IMR-90 (cell line): ENCODE data around the gene FSTL5. TPM values are rescaled to one million over a fixed set of nuclear protein-coding genes. Genes with fewer than 3 reads are reported as not detected.
A peak's percentile ranks its signal among the peaks of the same experiment; 100 is the strongest.

Source experiments
- ATAC-seq: fragments of 200-7000 bp; cut with Tn5 transposase; 2 replicates; pipeline ENCODE4 v1.9.1; 2020; ENCODE audit warnings: low read depth, mild to moderate bottlenecking, moderate library complexity
- BruUV-seq: library from RNA; stranded (reverse); fragments of 400-500 nt; replicated peaks from 2 replicates; lab custom pipeline; 2021; lab: Mats Ljungman, UMichigan
- CTCF ChIA-PET: fragments of 300-600 bp; formaldehyde crosslinking; extraction: SDS; loops from one replicate; lab custom pipeline; 2021; ENCODE audit warnings: antibody characterized with exemption; lab: Yijun Ruan, JAX
- POLR2A ChIA-PET: fragments of 300-600 bp; sonication (Branson Sonifier 250); formaldehyde crosslinking; loops from one replicate; lab custom pipeline; 2022; ENCODE audit warnings: antibody characterized with exemption; ENCODE audit not compliant: unreplicated experiment; lab: Charles Lee
- DNase-seq: peaks from one replicate; pipeline ENCODE4 v3.0.0; 2013
- H2AFZ ChIP-seq: replicated peaks from 2 replicates; pipeline ENCODE3; 2013; ENCODE audit warnings: low read length, mild to moderate bottlenecking; ENCODE audit not compliant: poor library complexity
- H2AK5ac ChIP-seq: 2 replicates; pipeline ENCODE4 v1.6.1; 2013; ENCODE audit warnings: low read depth, low read length, inconsistent platforms
- H2AK9ac ChIP-seq: replicated peaks from 2 replicates; pipeline ENCODE3; 2013; ENCODE audit warnings: mild to moderate bottlenecking, low read depth, low read length, moderate library complexity; ENCODE audit not compliant: poor library complexity
- H2BK120ac ChIP-seq: 2 replicates; pipeline ENCODE4 v1.6.1; 2013; ENCODE audit warnings: low read depth, low read length, inconsistent platforms
- H2BK15ac ChIP-seq: 3 replicates; pipeline ENCODE4 v1.6.1; 2013; ENCODE audit warnings: low read depth, low read length, inconsistent platforms
- H2BK20ac ChIP-seq: 2 replicates; pipeline ENCODE4 v1.6.1; 2013; ENCODE audit warnings: low read depth, mild to moderate bottlenecking, inconsistent platforms, low read length, moderate library complexity
- H2BK5ac ChIP-seq: 2 replicates; pipeline ENCODE4 v1.6.1; 2013; ENCODE audit warnings: mild to moderate bottlenecking, low read depth, low read length, inconsistent platforms; ENCODE audit not compliant: poor library complexity, severe bottlenecking
- H3K14ac ChIP-seq: replicated peaks from 2 replicates; pipeline ENCODE4 v1.6.1; 2013; ENCODE audit warnings: low read depth, low read length, inconsistent platforms
- H3K18ac ChIP-seq: 2 replicates; pipeline ENCODE4 v1.6.1; 2013; ENCODE audit warnings: low read depth, low read length, control low read depth
- H3K23ac ChIP-seq: 2 replicates; pipeline ENCODE4 v1.6.1; 2013; ENCODE audit warnings: low read depth, low read length, inconsistent platforms
- H3K27ac ChIP-seq: 2 replicates; pipeline ENCODE4 v1.5.1; 2013; ENCODE audit warnings: mild to moderate bottlenecking, control low read depth, low read length; ENCODE audit not compliant: insufficient read depth
- H3K27me3 ChIP-seq: 2 replicates; pipeline ENCODE4 v1.6.1; 2013; ENCODE audit warnings: low read length; ENCODE audit not compliant: control insufficient read depth, insufficient read depth
- H3K36me3 ChIP-seq: 2 replicates; pipeline ENCODE4 v1.6.1; 2013; ENCODE audit warnings: low read length, mixed read lengths; ENCODE audit not compliant: control insufficient read depth, insufficient read depth
- H3K4ac ChIP-seq: 2 replicates; pipeline ENCODE4 v1.6.1; 2013; ENCODE audit warnings: low read depth, low read length, inconsistent platforms
- H3K4me1 ChIP-seq: 2 replicates; pipeline ENCODE4 v1.6.1; 2013; ENCODE audit warnings: low read length, mixed read lengths; ENCODE audit not compliant: control insufficient read depth, insufficient read depth
- H3K4me2 ChIP-seq: 2 replicates; pipeline ENCODE4 v1.6.1; 2013; ENCODE audit warnings: low read depth, mild to moderate bottlenecking, control low read depth, low read length, moderate library complexity
- H3K4me3 ChIP-seq: 2 replicates; pipeline ENCODE4 v1.5.1; 2013; ENCODE audit warnings: low read depth, mild to moderate bottlenecking, control low read depth, low read length, moderate library complexity; ENCODE audit not compliant: insufficient read depth
- H3K56ac ChIP-seq: 2 replicates; pipeline ENCODE4 v1.6.1; 2013; ENCODE audit warnings: low read length, inconsistent platforms; ENCODE audit not compliant: insufficient read depth; ENCODE audit errors: extremely low read depth
- H3K79me1 ChIP-seq, 2 experiments: 2 replicates each; pipeline ENCODE4 v1.6.1; 2013; ENCODE audit warnings: low read length in 2 of 2, inconsistent platforms in 1 of 2, low read depth in 1 of 2
- H3K9ac ChIP-seq: 2 replicates; pipeline ENCODE4 v1.6.1; 2013; ENCODE audit warnings: low read depth, low read length, control low read depth
- H3K9me1 ChIP-seq: 2 replicates; pipeline ENCODE4 v1.6.1; 2013; ENCODE audit warnings: low read length, inconsistent platforms; ENCODE audit not compliant: insufficient read depth
- H3K9me3 ChIP-seq: 2 replicates; pipeline ENCODE4 v1.6.1; 2013; ENCODE audit warnings: low read length; ENCODE audit not compliant: control insufficient read depth, insufficient read depth
- H4K20me1 ChIP-seq: 2 replicates; pipeline ENCODE4 v1.6.1; 2013; ENCODE audit warnings: low read length, inconsistent platforms; ENCODE audit not compliant: insufficient read depth
- H4K5ac ChIP-seq: 2 replicates; pipeline ENCODE4 v1.6.1; 2013; ENCODE audit warnings: mild to moderate bottlenecking, low read depth, low read length, control low read depth
- H4K8ac ChIP-seq, 2 experiments: 2 replicates each; pipeline ENCODE4 v1.6.1; 2013; ENCODE audit warnings: low read depth in 2 of 2, low read length in 2 of 2, control low read depth in 1 of 2, inconsistent platforms in 1 of 2
- H4K91ac ChIP-seq: 2 replicates; pipeline ENCODE4 v1.6.1; 2013; ENCODE audit warnings: low read depth, low read length, inconsistent platforms; ENCODE audit not compliant: insufficient read depth
- BHLHE40 ChIP-seq: fragments of 150-350 bp; IDR thresholded peaks from 2 replicates; pipeline ENCODE4 v1.6.1; 2016; ENCODE audit warnings: mild to moderate bottlenecking, low read depth, low read length
- CEBPB ChIP-seq: IDR thresholded peaks from 2 replicates; pipeline ENCODE4 v1.6.1; 2012; ENCODE audit warnings: low read depth, low read length, improper control_type of control experiment
- FOS ChIP-seq: fragments of 150-350 bp; IDR thresholded peaks from 2 replicates; pipeline ENCODE4 v1.6.1; 2016; ENCODE audit warnings: low read depth, low read length
- MAZ ChIP-seq: IDR thresholded peaks from 2 replicates; pipeline ENCODE4 v1.6.1; 2012; ENCODE audit warnings: low read depth, mild to moderate bottlenecking, low read length, improper control_type of control experiment, moderate library complexity, borderline replicate concordance
- MXI1 ChIP-seq: IDR thresholded peaks from 2 replicates; pipeline ENCODE4 v1.6.1; 2012; ENCODE audit warnings: low read depth, mild to moderate bottlenecking, low read length, moderate library complexity, borderline replicate concordance
- NFE2L2 ChIP-seq: fragments of 150-350 bp; IDR thresholded peaks from 2 replicates; pipeline ENCODE4 v1.6.1; 2016; ENCODE audit warnings: low read depth, mild to moderate bottlenecking, low read length
- WGBS, 2 experiments: methylation state at CpG; one replicate each; pipeline versions ENCODE4 v1.1.5 to v1.1.7; 2013; ENCODE audit warnings: missing lambda C conversion rate in 2 of 2; ENCODE audit not compliant: insufficient read length in 1 of 2; ENCODE audit errors: extremely low coverage in 2 of 2; 5-methylcytosine and 5-hydroxymethylcytosine counted together
- dilution Hi-C: fragments of 300-500 bp; cut with HindIII; formaldehyde crosslinking; loops from one replicate; pipeline ENCODE4 v1.14.3; 2018; ENCODE audit warnings: low sequenced_read_pairs; ENCODE audit not compliant: unreplicated experiment
- in situ Hi-C: fragments of 300-500 bp; cut with MboI; formaldehyde crosslinking; loops from 3 replicates; pipeline ENCODE4 v1.14.3; 2019; ENCODE audit warnings: low sequenced_read_pairs, inconsistent platforms, mixed read lengths
- intact Hi-C: fragments of 100-400 bp; cut with micrococcal nuclease; formaldehyde crosslinking; loops from 2 replicates; pipeline ENCODE4 v1.10.0; 2022
- polyA plus RNA-seq, 3 experiments: library from polyadenylated mRNA; depleted of rRNA; stranded (reverse); fragments of >200 nt; gene quantifications; 2 replicates each; pipeline ENCODE4 v1.2.3, GENCODE V29; 2012; ENCODE audit warnings: low replicate concordance in 1 of 3
- total RNA-seq: library from RNA; depleted of rRNA; stranded (reverse); fragments of >200 nt; gene quantifications from 2 replicates; pipeline ENCODE4 v1.2.3, GENCODE V29; 2012

The FSTL5 gene
- total and polyA plus RNA-seq, 2 of the 4 experiments (the other 2 are of a cell fraction) = under 0.01 TPM; not detected in 1

DNA sequence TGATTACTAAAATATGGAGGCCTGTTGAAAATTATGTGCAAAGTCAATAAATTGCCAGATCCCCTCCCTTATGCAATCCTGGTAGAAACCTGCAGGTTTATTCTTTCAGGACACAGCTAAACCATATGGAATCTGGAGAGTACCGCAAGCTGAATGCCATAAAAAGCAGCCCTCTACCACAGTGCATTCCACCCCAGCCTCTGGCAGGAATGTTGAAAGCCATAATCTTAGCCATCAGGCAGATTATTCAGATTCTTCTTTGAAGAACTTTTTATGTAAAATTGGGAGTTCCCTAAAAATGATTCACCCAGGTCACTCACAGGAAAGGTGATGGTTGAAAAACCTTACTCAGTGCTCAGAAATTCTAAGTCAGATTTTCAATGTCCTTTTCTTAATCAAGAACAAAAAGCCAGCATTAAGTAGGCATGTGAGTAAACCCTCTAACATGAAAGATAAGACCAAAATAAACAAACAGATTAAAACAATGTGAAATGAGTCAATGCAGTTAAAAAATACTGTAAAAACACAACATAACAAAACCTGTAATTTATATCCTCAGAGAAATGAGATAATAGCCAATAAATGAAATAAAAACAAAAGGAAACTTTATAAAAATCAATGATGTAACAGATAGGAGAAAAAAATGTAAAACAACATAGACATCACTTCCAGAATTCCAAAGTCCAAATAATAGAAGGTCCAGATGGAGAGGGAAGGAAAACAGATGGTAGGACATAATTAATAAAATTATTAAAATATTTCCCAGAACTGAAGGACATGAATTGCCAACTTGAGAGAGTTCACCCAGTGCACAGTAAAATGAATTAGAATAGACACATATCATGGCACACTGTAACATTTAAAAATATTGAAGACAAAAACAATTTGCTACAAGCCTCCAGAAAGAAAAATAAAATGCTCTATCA lies 226.9 kb downstream of the FSTL5 start:
- H2AFZ ChIP-seq = no peak overlapping the region
- H2BK20ac ChIP-seq = no peak overlapping the region
- CTCF ChIA-PET = no interaction called here
- H3K23ac ChIP-seq = no peak overlapping the region
- H3K14ac ChIP-seq = no peak overlapping the region
- no peak overlapping the region for H3K56ac ChIP-seq
- no peaks in the 10 kb centered on the region for H3K36me3 ChIP-seq
- H2BK15ac ChIP-seq = no peak overlapping the region
- H2BK5ac ChIP-seq = no peak overlapping the region
- H4K5ac ChIP-seq = no peak overlapping the region
- H3K4me3 ChIP-seq = no peak overlapping the region
- POLR2A ChIA-PET = no interaction called here
- in situ Hi-C loops = no loop called here
- ATAC-seq (peak; percentile 77), DNase-seq (peak; percentile 80)
- no peak overlapping the region for H4K91ac ChIP-seq
- no peak overlapping the region for H3K18ac ChIP-seq
- 0 out of 2 replicates have a peak, but pooled peaks cover 2% of the 10 kb centered on the region for H3K9me3 ChIP-seq
- no TSS peak for BruUV-seq
- no peak overlapping the region for H3K4ac ChIP-seq
- H3K4me1 ChIP-seq = no peaks in the 10 kb centered on the region
- no peaks in the 10 kb centered on the region for H3K9me1 ChIP-seq
- H3K27me3 ChIP-seq = no peaks in the 10 kb centered on the region
- no peak overlapping the region for H4K8ac ChIP-seq
- no CpG with 5 or more reads among the region's 1 CpG for WGBS, 2 experiments
- H3K27ac ChIP-seq = no peak overlapping the region
- no peak overlapping the region for H3K4me2 ChIP-seq
- no peak overlapping the region for H2AK9ac ChIP-seq
- intact Hi-C loops = no loop called here
- H3K9ac ChIP-seq = no peak overlapping the region
- no peak overlapping the region for H2BK120ac ChIP-seq
- dilution Hi-C loops = no loop called here
- no peak overlapping the region for H2AK5ac ChIP-seq
- no peaks in the 10 kb centered on the region for H4K20me1 ChIP-seq
- TF ChIP-seq FOS (0 out of 2 replicates have a peak, but pooled peaks have one; percentile 14), MAZ (no peak), BHLHE40 (peak; percentile 42), CEBPB (peak; percentile 66), MXI1 (no peak), NFE2L2 (no peak)
- H3K79me1 ChIP-seq = no peaks in the 10 kb centered on the region
